H9 (cell line): ENCODE results near the gene TUBA4A. TPM values are rescaled to one million over a fixed set of nuclear protein-coding genes. Genes with fewer than 3 reads are reported as not detected.

Experiments used
- DNase-seq: peaks from one replicate; pipeline ENCODE4 v3.0.0-alpha.2; 2017
- H2AFZ ChIP-seq: one replicate; pipeline ENCODE4 v1.6.1; 2013; ENCODE audit warnings: mild to moderate bottlenecking, low read length, control low read depth, moderate library complexity
- H2AK5ac ChIP-seq: 2 replicates; pipeline ENCODE4 v1.6.1; 2013; ENCODE audit warnings: low read length, control low read depth, mixed read lengths; ENCODE audit not compliant: insufficient read length
- H2BK120ac ChIP-seq: one replicate; pipeline ENCODE4 v1.6.1; 2013; ENCODE audit warnings: low read depth, mild to moderate bottlenecking, low read length, control low read depth, inconsistent platforms; ENCODE audit not compliant: poor library complexity, severe bottlenecking
- H2BK12ac ChIP-seq: 2 replicates; pipeline ENCODE4 v1.6.1; 2013; ENCODE audit warnings: low read length, control low read depth, mixed read lengths, low read depth; ENCODE audit not compliant: insufficient read length
- H2BK15ac ChIP-seq: 2 replicates; pipeline ENCODE4 v1.6.1; 2013; ENCODE audit warnings: low read depth, low read length, control low read depth
- H2BK20ac ChIP-seq: one replicate; pipeline ENCODE4 v1.6.1; 2013; ENCODE audit warnings: low read depth, mild to moderate bottlenecking, low read length, control low read depth, inconsistent platforms; ENCODE audit not compliant: poor library complexity, severe bottlenecking
- H2BK5ac ChIP-seq: 2 replicates; pipeline ENCODE4 v1.6.1; 2013; ENCODE audit warnings: low read length, control low read depth, mixed read lengths; ENCODE audit not compliant: insufficient read length
- H3K14ac ChIP-seq: 2 replicates; pipeline ENCODE4 v1.6.1; 2013; ENCODE audit warnings: low read length, control low read depth; ENCODE audit not compliant: insufficient read depth
- H3K18ac ChIP-seq: 2 replicates; pipeline ENCODE4 v1.6.1; 2013; ENCODE audit warnings: low read depth, mild to moderate bottlenecking, mixed read lengths, low read length, control low read depth; ENCODE audit not compliant: insufficient read length
- H3K23ac ChIP-seq: 2 replicates; pipeline ENCODE4 v1.6.1; 2013; ENCODE audit warnings: low read length, control low read depth, mixed read lengths, low read depth; ENCODE audit not compliant: insufficient read length
- H3K23me2 ChIP-seq: 2 replicates; pipeline ENCODE4 v1.6.1; 2013; ENCODE audit warnings: low read depth, mild to moderate bottlenecking, mixed read lengths, low read length, control low read depth; ENCODE audit not compliant: insufficient read length, poor library complexity, severe bottlenecking
- H3K27ac ChIP-seq: 2 replicates; pipeline ENCODE4 v1.5.1; 2013; ENCODE audit warnings: low read length, control low read depth, mixed read lengths, low read depth; ENCODE audit not compliant: insufficient read length
- H3K27me3 ChIP-seq: 2 replicates; pipeline ENCODE4 v1.6.1; 2013; ENCODE audit warnings: low read length, control low read depth, inconsistent platforms; ENCODE audit not compliant: insufficient read depth
- H3K4ac ChIP-seq: 2 replicates; pipeline ENCODE4 v1.6.1; 2013; ENCODE audit warnings: low read depth, mild to moderate bottlenecking, control low read depth, inconsistent platforms, low read length, moderate library complexity
- H3K4me1 ChIP-seq: 2 replicates; pipeline ENCODE4 v1.6.1; 2013; ENCODE audit warnings: low read length, control low read depth, inconsistent platforms; ENCODE audit not compliant: insufficient read depth
- H3K4me2 ChIP-seq: 2 replicates; pipeline ENCODE4 v1.6.1; 2013; ENCODE audit warnings: low read length, control low read depth, mixed read lengths; ENCODE audit not compliant: insufficient read length, insufficient read depth
- H3K56ac ChIP-seq: 2 replicates; pipeline ENCODE4 v1.6.1; 2013; ENCODE audit warnings: low read depth, mild to moderate bottlenecking, mixed read lengths, low read length, control low read depth; ENCODE audit not compliant: insufficient read length
- H3K79me1 ChIP-seq: 2 replicates; pipeline ENCODE4 v1.6.1; 2013; ENCODE audit warnings: low read depth, mild to moderate bottlenecking, moderate library complexity, low read length, control low read depth, inconsistent platforms; ENCODE audit not compliant: insufficient read depth, poor library complexity, severe bottlenecking
- H3K79me2 ChIP-seq: 2 replicates; pipeline ENCODE4 v1.6.1; 2013; ENCODE audit warnings: low read length, control low read depth, inconsistent platforms; ENCODE audit not compliant: insufficient read depth
- H3K9ac ChIP-seq: 2 replicates; pipeline ENCODE4 v1.6.1; 2013; ENCODE audit warnings: low read length, control low read depth, mixed read lengths; ENCODE audit not compliant: insufficient read length; ENCODE audit errors: extremely low read depth
- H3K9me3 ChIP-seq: one replicate; pipeline ENCODE4 v1.6.1; 2013; ENCODE audit warnings: low read depth, low read length, inconsistent platforms; ENCODE audit not compliant: control insufficient read depth
- H3T11ph ChIP-seq: one replicate; pipeline ENCODE4 v1.6.1; 2013; ENCODE audit warnings: mild to moderate bottlenecking, low read length, control low read depth, inconsistent platforms
- H4K20me1 ChIP-seq: one replicate; pipeline ENCODE4 v1.6.1; 2013; ENCODE audit not compliant: control insufficient read depth, insufficient read length, insufficient read depth
- H4K5ac ChIP-seq: 2 replicates; pipeline ENCODE4 v1.6.1; 2013; ENCODE audit warnings: low read depth, mild to moderate bottlenecking, mixed read lengths, low read length, control low read depth; ENCODE audit not compliant: insufficient read length
- H4K8ac ChIP-seq: replicated peaks from 2 replicates; pipeline ENCODE4 v1.6.1; 2013; ENCODE audit warnings: low read length, control low read depth, mixed read lengths, low read depth; ENCODE audit not compliant: insufficient read length
- H4K91ac ChIP-seq: 2 replicates; pipeline ENCODE4 v1.6.1; 2013; ENCODE audit warnings: low read depth, mild to moderate bottlenecking, moderate library complexity, mixed read lengths, low read length, control low read depth; ENCODE audit not compliant: insufficient read length
- H3K27ac Mint-ChIP-seq, 3 experiments: 2 replicates in 2 of 3; 3 replicates in 1 of 3; pipeline ENCODE4 v1.8.0; 2020 to 2021; ENCODE audit warnings: mixed read lengths in 3 of 3, mild to moderate bottlenecking in 1 of 3, moderate library complexity in 1 of 3
- H3K27me3 Mint-ChIP-seq: 2 replicates; pipeline ENCODE4 v1.8.0; 2021; ENCODE audit warnings: low read depth, mild to moderate bottlenecking, moderate library complexity, mixed read lengths
- H3K36me3 Mint-ChIP-seq, 3 experiments: 2 replicates in 2 of 3; 3 replicates in 1 of 3; pipeline ENCODE4 v1.8.0; 2020 to 2021; ENCODE audit warnings: low read depth in 3 of 3, mixed read lengths in 3 of 3; ENCODE audit not compliant: insufficient read depth in 1 of 3
- H3K4me1 Mint-ChIP-seq, 2 experiments: 2 replicates each; pipeline ENCODE4 v1.8.0; 2020; ENCODE audit warnings: mixed read lengths in 2 of 2
- H3K4me3 Mint-ChIP-seq, 2 experiments: 2 replicates in 1 of 2; 3 replicates in 1 of 2; pipeline ENCODE4 v1.8.0; 2020 to 2021; ENCODE audit warnings: mild to moderate bottlenecking in 2 of 2, mixed read lengths in 2 of 2, moderate library complexity in 1 of 2
- H3K9me3 Mint-ChIP-seq, 2 experiments: 2 replicates in 1 of 2; 3 replicates in 1 of 2; pipeline ENCODE4 v1.8.0; 2020; ENCODE audit warnings: mild to moderate bottlenecking in 2 of 2, mixed read lengths in 2 of 2, moderate library complexity in 1 of 2
- WGBS: extraction: QIAGEN DNeasy Blood & Tissue Kit; methylation state at CpG from one replicate; pipeline ENCODE4 v1.1.7; 2013; ENCODE audit warnings: missing lambda C conversion rate, low lambda C conversion rate, mixed read lengths; ENCODE audit not compliant: insufficient read length; ENCODE audit errors: extremely low coverage; 5-methylcytosine and 5-hydroxymethylcytosine counted together
- total RNA-seq: library from RNA; stranded (reverse); gene quantifications from 2 replicates; pipeline ENCODE4 v1.2.1, GENCODE V29; 2021
- TF ChIP-seq, protein P1 (sequence below): fragments of 200-600 bp; sonication (generic); conservative IDR thresholded peaks from 3 replicates; pipeline ENCODE4 v1.8.0; 2021; ENCODE audit warnings: antibody characterized with exemption, mild to moderate bottlenecking

The TUBA4A gene
- total RNA-seq, 1 experiment from 2014 or later, result 25.5 TPM

DNA sequence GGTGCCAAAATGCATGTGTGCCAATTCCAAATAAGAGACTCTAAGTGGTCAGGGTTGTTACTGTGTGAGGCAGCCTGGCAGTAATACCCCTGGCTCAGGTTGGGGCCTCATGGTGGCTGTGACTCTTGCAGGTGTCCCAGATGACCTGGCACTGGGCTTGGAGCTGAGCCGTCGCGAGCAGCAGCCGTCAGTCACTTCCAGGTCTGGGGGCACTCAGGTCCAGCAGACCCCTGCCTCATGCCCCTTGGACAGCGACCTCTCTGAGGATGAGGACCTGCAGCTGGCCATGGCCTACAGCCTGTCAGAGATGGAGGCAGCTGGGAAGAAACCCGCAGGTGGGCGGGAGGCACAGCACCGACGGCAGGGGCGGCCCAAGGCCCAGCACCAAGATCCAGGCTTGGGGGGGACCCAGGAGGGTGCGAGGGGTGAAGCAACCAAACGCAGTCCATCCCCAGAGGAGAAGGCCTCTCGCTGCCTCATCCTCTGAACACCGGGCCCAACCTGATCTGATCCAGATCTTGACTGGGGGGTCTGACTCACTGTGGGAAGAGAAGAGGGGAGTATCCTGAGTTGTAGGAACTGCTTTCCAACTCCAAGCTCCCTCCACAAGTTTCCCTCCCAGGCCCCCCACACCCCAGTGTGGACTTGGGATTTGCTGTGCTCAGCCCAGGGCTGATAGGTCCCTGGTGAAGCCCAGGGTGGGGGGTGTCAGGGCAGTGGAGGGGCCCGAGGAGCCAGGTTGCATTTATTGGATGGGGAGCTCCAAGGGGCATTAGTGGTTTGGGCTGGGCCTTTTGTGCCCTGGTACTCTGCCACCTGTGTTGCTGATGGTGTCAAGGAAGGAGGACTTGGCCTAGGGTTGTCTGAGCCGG lies 31.0 kb upstream of the TUBA4A start:
- peaks cover 6% of the 10 kb centered on the region for H3K23me2 ChIP-seq
- H3K9ac ChIP-seq, result no peak overlapping the region
- Mint-ChIP-seq H3K4me1 (peaks cover 14 to 19% of the 10 kb centered on the region in 2 experiments), H3K27me3 (no peaks in the 10 kb centered on the region), H3K4me3 (no peak overlapping the region), H3K36me3 (peaks cover 4 to 34% (median 17%) of the 10 kb centered on the region in 3 experiments; a peak in 6 of 7 replicates), H3K9me3 (no peaks in the 10 kb centered on the region), H3K27ac (no peak overlapping the region)
- no peak overlapping the region for H2AK5ac ChIP-seq
- no peak overlapping the region for H2BK5ac ChIP-seq
- H3K56ac ChIP-seq, result no peak overlapping the region
- H3K4ac ChIP-seq, result no peak overlapping the region
- WGBS, result no CpG with 5 or more reads among the region's 16 CpGs
- H2BK15ac ChIP-seq, result no peak overlapping the region
- no peak overlapping the region for H2BK20ac ChIP-seq
- H2AFZ ChIP-seq, result no peak overlapping the region
- H3K18ac ChIP-seq, result no peak overlapping the region
- H3K79me2 ChIP-seq, result no peaks in the 10 kb centered on the region
- H3K27ac ChIP-seq, result no peak overlapping the region
- no peak overlapping the region for H3K4me2 ChIP-seq
- H2BK120ac ChIP-seq, result no peak overlapping the region
- H3K4me1 ChIP-seq, result no peaks in the 10 kb centered on the region; the same call in 1 of the 2 replicates
- no peak overlapping the region for H4K91ac ChIP-seq
- H3K79me1 ChIP-seq, result no peaks in the 10 kb centered on the region
- no peak overlapping the region for H4K8ac ChIP-seq
- H3K9me3 ChIP-seq, result no peaks in the 10 kb centered on the region
- H3K14ac ChIP-seq, result no peak overlapping the region
- no peak overlapping the region for H3K23ac ChIP-seq
- no peak overlapping the region for H2BK12ac ChIP-seq
- TF ChIP-seq, protein P1, sequence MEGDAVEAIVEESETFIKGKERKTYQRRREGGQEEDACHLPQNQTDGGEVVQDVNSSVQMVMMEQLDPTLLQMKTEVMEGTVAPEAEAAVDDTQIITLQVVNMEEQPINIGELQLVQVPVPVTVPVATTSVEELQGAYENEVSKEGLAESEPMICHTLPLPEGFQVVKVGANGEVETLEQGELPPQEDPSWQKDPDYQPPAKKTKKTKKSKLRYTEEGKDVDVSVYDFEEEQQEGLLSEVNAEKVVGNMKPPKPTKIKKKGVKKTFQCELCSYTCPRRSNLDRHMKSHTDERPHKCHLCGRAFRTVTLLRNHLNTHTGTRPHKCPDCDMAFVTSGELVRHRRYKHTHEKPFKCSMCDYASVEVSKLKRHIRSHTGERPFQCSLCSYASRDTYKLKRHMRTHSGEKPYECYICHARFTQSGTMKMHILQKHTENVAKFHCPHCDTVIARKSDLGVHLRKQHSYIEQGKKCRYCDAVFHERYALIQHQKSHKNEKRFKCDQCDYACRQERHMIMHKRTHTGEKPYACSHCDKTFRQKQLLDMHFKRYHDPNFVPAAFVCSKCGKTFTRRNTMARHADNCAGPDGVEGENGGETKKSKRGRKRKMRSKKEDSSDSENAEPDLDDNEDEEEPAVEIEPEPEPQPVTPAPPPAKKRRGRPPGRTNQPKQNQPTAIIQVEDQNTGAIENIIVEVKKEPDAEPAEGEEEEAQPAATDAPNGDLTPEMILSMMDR, result no peak
- H4K5ac ChIP-seq, result no peak overlapping the region
- H3K27me3 ChIP-seq, result no peaks in the 10 kb centered on the region
- DNase-seq, result no peak
- no peak overlapping the region for H3T11ph ChIP-seq
- H4K20me1 ChIP-seq, result no peaks in the 10 kb centered on the region
